Measurements from ENCODE around the gene ZNF865.

DNA sequence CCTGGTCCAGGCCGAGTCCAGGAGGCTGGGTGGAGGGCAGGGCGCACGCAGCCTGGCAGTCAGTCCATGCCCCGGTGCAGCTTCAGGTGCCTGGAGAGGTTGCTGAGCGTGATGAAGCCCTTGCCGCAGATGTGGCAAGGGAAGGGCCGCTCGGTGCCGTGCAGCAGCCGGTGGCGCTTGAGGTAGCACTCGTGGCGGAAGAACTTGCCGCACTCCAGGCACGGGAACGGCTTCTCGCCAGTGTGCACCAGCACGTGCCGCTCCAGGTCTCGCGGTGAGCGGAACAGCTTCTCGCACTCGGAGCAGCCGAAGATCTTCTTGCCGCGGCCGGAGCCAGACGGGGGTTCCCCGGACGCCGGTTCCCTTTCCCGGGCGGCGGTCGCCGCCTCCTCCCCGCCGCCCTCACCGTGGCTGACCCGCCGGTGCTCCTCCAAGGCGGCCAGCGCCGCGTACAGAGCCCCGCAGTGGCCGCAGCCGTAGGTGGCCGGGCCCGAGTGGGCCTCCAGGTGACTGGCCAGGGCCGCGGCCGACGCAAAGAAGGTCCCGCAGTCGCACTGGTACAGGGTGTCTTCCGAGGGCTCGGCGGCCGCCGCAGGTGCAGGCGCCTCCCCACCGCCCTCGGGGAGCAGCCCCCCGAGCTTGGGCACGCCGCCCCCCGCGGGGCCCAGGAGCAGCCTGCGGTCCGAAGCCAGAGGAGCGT is 12.9 kb upstream of the ZNF865 start:
- TF ChIP-seq, protein P1, sequence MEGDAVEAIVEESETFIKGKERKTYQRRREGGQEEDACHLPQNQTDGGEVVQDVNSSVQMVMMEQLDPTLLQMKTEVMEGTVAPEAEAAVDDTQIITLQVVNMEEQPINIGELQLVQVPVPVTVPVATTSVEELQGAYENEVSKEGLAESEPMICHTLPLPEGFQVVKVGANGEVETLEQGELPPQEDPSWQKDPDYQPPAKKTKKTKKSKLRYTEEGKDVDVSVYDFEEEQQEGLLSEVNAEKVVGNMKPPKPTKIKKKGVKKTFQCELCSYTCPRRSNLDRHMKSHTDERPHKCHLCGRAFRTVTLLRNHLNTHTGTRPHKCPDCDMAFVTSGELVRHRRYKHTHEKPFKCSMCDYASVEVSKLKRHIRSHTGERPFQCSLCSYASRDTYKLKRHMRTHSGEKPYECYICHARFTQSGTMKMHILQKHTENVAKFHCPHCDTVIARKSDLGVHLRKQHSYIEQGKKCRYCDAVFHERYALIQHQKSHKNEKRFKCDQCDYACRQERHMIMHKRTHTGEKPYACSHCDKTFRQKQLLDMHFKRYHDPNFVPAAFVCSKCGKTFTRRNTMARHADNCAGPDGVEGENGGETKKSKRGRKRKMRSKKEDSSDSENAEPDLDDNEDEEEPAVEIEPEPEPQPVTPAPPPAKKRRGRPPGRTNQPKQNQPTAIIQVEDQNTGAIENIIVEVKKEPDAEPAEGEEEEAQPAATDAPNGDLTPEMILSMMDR (optimal IDR thresholded peaks at IDR 0.05 in 1 of 3, IDR thresholded peaks at IDR 0.05 in 1 of 3, conservative IDR thresholded peaks at IDR 0.05 in 1 of 3; ENCODE audit: extremely low read depth in 1 of 3, insufficient read depth in 2 of 3, low read length in 3 of 3): no peak
- no peak for TF ChIP-seq EZH2 (IDR thresholded peaks at IDR 0.05; ENCODE audit: low read length)
